CD4-positive, alpha-beta T cell treated with Interleukin-12 subunit alpha and Interleukin-12 subunit beta, for 1 hour (primary cell): ENCODE measurements around the gene NAPB.
A peak's percentile ranks its signal among the peaks of the same experiment; 100 is the strongest.
"Not testable (repeated sequence)": the region's sequence is repeated elsewhere in the genome, so short reads cannot be mapped to it uniquely, and the experiment has no call there.

Experiments
- DNase-seq: peaks from one replicate; pipeline ENCODE4 v3.0.0-alpha.2; 2020

The NAPB gene

GRCh38 chr20:23420943-23421931, at the start of gene NAPB:
Gene NAPB, minus strand, starts transcription at chr20:23421488. Its CDS starts 86 bp downstream, at chr20:23421402.
- peak; percentile 93 for DNase-seq

DNA sequence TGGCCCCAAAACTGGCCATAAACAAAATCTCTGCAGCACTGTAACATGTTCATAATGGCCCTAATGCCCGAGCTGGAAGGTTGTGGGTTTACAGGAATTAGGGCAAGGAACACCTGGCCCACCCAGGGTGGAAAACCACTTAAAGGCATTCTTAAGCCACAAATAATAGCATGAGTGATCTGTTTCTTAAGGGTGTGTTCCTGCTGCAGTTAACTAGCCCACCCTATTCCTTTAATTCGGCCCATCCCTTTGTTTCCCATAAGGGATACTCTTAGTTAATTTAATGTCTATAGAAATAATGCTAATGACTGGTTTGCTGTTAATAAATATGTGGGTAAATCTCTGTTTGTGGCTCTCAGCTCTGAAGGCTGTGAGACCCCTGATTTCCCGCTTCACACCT, 45.7 kb upstream of the NAPB start:
- not testable (repeated sequence) for DNase-seq

DNA sequence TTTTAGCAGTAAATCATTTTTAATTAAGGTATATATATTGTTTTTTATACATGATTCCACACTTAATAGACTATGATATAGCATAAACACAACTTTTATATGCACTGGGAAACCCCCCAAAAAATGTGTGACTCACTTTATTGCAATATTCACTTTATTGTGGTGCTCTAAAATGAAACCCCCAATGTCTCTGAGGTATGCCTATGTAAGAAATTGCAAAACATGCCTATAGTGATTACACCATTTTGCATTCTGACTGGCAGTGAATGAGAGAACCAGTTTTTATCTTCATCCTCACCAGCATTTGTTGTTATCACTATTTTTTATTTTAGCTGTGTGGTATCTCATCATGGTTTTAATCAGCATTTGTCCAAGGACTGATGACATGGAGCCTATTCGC, 39.9 kb upstream of the NAPB start:
- DNase-seq: no peak

- no peak for DNase-seq
Observed at GRCh38 chr20:23459461-23460150, 38.3 kb upstream of the NAPB start.

GRCh38 chr20:23456873-23457272, 35.6 kb upstream of the NAPB start:
- DNase-seq: peak; percentile 13

GRCh38 chr20:23456409-23456808, 35.1 kb upstream of the NAPB start:
- peak; percentile 48 for DNase-seq

DNA sequence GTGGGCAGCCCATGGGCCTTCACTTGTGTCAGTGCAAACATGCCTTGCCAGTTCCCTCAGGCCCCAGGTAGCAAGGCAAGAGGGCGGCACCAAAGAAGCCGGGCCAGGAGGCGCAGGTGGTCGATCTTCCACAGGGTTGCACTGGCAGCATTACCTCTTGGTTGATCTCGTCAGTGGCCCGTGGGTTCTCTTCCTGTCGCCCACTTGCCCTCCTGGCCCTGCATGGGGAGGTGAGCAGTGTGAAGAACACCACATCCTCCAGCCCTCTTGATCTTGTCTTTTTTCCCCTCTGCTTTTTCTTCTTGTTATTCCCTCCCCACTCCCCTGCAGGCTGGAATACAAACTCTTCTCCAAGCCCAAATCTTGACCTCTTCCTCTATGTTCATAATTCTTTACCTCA, 34.4 kb upstream of the NAPB start:
- DNase-seq: no peak

DNA sequence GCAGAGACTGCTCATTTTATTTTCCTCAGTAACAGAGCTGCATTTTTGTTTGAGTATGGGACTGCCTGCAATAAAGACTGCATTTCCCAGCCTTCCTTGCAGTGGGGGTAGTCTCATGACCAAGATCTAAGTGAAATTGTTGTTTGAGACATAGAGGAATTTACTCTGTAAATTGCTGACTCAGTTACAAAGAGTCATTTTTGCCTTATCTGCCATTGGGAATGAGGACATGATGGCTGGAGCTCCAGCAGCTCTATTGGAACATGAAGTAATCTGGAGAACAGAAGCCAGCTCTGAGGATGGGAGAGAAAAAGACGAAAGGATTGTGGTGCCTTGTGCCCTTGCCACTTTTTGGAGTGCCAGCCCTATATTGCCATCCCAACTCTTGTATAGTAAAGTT, 33.5 kb upstream of the NAPB start:
- DNase-seq: no peak

- DNase-seq: no peak
Observed at GRCh38 chr20:23453549-23454543, 32.6 kb upstream of the NAPB start.

DNA sequence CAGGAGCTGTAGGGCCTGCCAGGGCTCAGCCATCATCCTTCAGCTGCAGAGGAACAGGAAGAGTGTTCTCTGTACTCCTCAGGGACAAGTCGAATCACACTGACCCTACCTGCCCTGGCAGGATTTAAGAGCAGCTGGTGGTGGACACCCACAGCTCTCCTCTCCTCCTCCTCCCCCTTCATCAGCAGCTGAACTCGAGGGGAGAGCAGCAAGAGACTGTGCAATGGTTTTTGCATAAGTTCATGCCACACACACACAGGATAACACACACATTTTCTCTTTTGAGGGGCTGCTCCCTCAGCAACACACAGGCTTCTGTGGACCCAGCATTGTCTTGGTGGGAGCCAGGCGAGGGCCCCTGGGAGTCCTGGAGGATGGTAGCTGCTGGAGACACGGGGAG, 31.5 kb upstream of the NAPB start, which contains the start of gene CST11:
Gene CST11 (minus strand): TSS at position 101 of the 400 bp plus-strand sequence. CDS start 65 bp downstream, at position 36.
- DNase-seq: no peak

DNA sequence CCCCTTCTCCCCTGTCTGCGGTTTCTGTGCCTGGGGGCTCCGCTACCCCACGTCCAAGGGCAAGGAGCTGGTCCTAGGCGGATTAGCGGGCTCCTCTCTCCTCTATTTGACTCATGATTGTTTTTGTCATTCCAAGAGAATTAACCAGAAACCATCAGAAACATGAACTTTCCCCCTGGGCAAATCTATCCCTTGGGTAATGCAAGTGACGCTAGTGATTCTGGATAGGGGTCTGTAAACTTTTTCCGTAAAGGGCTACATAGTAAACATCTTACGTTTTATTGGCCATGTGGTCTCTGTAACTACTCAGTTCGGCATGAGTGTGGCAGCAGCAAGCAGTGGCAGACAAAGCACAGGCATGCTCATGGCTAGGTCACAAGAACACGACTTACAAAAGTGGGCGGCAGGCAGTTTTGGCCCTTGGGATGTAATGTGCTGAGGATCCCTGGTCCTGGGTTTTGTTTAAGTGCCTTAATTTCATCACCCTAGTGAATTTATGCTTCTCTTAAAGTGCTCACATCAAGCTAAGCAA, 30.7 kb upstream of the NAPB start:
- no peak for DNase-seq

DNA sequence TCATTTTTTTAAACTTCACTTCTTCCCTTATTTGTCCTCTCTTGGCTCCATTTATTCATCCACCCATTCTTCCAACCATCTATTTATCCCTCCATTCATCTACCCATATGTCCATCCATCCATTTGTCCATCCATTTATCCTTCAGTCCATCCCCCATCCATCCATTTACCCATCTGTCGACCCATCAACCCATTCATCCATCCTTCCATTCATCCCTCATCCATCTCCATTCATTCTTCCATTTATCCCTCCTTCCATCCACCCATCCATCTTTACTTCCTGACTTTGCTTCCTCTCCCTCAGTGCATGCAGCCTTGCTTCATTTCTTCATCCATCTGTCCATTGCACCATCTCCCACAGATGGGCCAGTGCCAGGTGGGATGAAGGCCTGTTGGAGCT, 29.6 kb upstream of the NAPB start:
- DNase-seq: no peak

DNA sequence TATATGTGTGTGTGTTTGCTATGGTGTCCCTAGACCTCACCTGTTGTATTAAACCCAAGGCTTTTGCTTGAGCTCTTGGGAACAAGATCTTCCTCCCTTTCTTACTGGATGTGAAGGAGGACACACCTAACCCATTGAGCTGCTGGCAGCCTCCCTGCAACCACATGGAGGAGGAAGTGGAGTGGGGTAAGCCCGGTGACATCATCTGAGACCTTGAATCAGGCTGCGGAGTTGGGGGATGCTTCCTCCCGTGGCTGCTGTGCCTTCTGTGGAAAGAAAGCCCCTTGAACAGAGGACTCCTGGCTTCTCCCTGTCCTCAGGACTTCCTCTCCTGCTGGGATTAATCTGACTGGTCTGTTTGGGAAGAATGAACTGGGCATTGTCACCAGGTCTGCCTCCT, 28.1 kb upstream of the NAPB start:
- DNase-seq: no peak

DNA sequence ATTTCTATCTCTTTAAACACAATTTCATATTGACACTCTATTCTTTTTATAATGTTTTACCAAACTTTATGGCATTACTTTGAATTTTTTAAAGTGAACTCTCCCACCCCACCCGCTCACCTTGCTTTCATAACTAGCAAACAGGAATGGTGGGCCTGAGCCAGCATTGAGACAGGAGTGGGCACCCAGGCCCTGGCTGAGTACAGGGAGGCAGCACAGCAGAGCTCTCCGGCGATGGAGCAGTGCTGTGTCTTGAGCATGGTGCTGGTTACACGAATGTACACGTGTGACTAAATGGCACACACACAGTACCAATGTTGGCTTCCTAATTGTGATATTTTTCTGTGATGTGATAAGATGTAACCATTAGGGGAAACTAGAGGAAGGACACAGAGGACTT, 26.9 kb upstream of the NAPB start:
- no peak for DNase-seq

GRCh38 chr20:23446505-23446904, 25.2 kb upstream of the NAPB start:
- DNase-seq: no peak

GRCh38 chr20:23445596-23446217, 24.4 kb upstream of the NAPB start:
- DNase-seq: no peak

GRCh38 chr20:23444859-23445258, 23.6 kb upstream of the NAPB start:
- no peak for DNase-seq

DNA sequence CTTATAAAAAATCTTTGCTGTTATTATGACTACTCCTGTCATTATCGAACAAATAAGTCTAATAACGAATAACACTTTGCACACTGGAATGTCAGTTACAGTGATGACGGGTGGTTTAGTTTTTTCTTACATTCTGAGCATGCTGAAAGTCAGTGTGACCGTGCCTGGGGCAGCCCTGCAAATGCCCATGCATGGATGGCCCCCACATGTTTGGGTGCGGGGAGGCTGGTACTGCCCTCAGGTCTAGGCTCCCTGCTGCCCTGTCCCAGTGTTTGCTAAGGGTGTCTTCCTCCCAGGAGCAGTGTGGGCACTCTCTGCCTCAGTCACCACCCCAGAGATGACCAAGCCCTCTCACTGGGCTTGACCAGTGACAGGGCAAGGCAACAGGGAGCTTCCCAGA, 21.1 kb upstream of the NAPB start:
- DNase-seq: no peak

- peak; percentile 67 for DNase-seq
Observed at GRCh38 chr20:23441850-23442313, 20.6 kb upstream of the NAPB start.

GRCh38 chr20:23440004-23440403, 18.7 kb upstream of the NAPB start:
- no peak for DNase-seq

- no peak for DNase-seq
Observed at GRCh38 chr20:23438661-23439060, 17.4 kb upstream of the NAPB start.
